PC-3 (cell line): Measurements from ENCODE around the gene THBS3.

Experiments
- EZH2 ChIP-seq: fragments of 300-600 bp; sonication (generic); IDR thresholded peaks from one replicate; pipeline ENCODE4 v1.6.1; 2017; ENCODE audit warnings: antibody characterized with exemption, mild to moderate bottlenecking, low read length; ENCODE audit not compliant: unreplicated experiment
- TF ChIP-seq, protein P1 (sequence below): fragments of 300-600 bp; sonication (generic); conservative IDR thresholded peaks from 2 replicates; pipeline ENCODE4 v1.5.1; 2017; ENCODE audit warnings: antibody characterized with exemption, low read depth, mild to moderate bottlenecking, low read length

GRCh38 chr1:155226188-155226909 lies 18.7 kb upstream of the THBS3 start:
- TF ChIP-seq, protein P1, sequence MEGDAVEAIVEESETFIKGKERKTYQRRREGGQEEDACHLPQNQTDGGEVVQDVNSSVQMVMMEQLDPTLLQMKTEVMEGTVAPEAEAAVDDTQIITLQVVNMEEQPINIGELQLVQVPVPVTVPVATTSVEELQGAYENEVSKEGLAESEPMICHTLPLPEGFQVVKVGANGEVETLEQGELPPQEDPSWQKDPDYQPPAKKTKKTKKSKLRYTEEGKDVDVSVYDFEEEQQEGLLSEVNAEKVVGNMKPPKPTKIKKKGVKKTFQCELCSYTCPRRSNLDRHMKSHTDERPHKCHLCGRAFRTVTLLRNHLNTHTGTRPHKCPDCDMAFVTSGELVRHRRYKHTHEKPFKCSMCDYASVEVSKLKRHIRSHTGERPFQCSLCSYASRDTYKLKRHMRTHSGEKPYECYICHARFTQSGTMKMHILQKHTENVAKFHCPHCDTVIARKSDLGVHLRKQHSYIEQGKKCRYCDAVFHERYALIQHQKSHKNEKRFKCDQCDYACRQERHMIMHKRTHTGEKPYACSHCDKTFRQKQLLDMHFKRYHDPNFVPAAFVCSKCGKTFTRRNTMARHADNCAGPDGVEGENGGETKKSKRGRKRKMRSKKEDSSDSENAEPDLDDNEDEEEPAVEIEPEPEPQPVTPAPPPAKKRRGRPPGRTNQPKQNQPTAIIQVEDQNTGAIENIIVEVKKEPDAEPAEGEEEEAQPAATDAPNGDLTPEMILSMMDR = peak; percentile 75
- TF ChIP-seq EZH2 = no peak
